ENCODE data around the gene ANKDD1A. TPM values are rescaled to one million over a fixed set of nuclear protein-coding genes. Genes with fewer than 3 reads are reported as not detected.

ANKDD1A gene
- total and polyA plus RNA-seq, 2 experiments from 2014 or later, result 6.7 to 9.3 TPM

GRCh38 chr15:64979252-64979710 is 67.6 kb downstream of the ANKDD1A start (continued):
- TF ChIP-seq EZH2phosphoT487 (IDR thresholded peaks at IDR 0.05; ENCODE audit: unreplicated experiment) (no peak), JUNB (IDR thresholded peaks at IDR 0.05; ENCODE audit: unreplicated experiment) (no peak)

DNA sequence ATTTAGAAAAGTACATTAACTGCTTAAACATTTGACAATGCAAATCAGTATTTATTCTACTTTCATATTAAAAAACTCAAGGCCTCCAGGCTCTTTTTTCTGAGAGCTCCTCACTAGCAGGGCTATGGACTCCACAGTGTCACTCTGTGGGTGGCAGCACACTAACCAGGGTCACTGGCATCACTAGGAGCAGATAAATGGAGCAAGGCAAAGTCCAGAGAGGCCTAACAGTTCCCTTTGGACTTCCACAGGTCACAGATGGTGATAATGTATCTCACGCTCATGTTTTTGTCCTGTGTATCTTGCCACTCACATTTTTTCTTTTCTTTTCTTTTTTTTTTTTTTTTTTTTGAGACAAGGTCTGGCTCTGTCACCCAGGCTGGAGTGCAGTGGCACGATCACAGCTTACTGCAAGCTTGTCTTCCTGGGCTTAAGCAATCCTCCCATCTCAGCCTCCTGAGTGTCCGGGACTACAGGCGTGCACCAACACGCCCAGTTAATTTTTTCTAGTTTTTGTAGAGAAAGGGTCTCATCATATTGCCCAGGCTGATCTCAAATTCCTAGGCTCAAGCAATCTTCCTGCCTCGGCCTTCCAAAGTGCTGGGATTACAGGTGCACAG is 70.2 kb downstream of the ANKDD1A start:
- Mint-ChIP-seq H3K27me3 (ENCODE audit: insufficient read depth, low read depth, poor library complexity) (peaks cover 5% of the 10 kb centered on the region), H3K4me1 (peaks cover 28% of the 10 kb centered on the region), H3K36me3 (ENCODE audit: low read depth) (peaks cover 20% of the 10 kb centered on the region), H3K9me3 (no peaks in the 10 kb centered on the region), H3K4me3 (no peak overlapping the region), H3K27ac (no peak overlapping the region)
- H3K79me2 ChIP-seq (replicated peaks; ENCODE audit: insufficient read depth), result peaks cover 18% of the 10 kb centered on the region
- no peak overlapping the region for H3K4me3 ChIP-seq
- H4K20me1 ChIP-seq (replicated peaks; ENCODE audit: insufficient read depth), result peaks cover 6% of the 10 kb centered on the region
- H3K36me3 ChIP-seq (ENCODE audit: insufficient read depth), result 0 out of 2 replicates have a peak, but pooled peaks cover 3% of the 10 kb centered on the region
- peaks cover 7% of the 10 kb centered on the region; the same call in 1 of the 2 replicates for H3F3A ChIP-seq (replicated peaks; ENCODE audit: low read depth)
- H3K27me3 ChIP-seq (ENCODE audit: insufficient read depth), result no peaks in the 10 kb centered on the region
- DNase-seq (ENCODE audit: low spot score) (no peak), ATAC-seq (no peak)
- H3K9me2 ChIP-seq (ENCODE audit: insufficient read depth), result no peaks in the 10 kb centered on the region; the same call in 1 of the 2 replicates
- no peak overlapping the region for H3K4me2 ChIP-seq
- H3K4me1 ChIP-seq (ENCODE audit: insufficient read depth), result peaks cover 15% of the 10 kb centered on the region; the same call in 1 of the 2 replicates
- no peak overlapping the region for H2AFZ ChIP-seq
- no peak for TF ChIP-seq EZH2phosphoT487 (IDR thresholded peaks at IDR 0.05; ENCODE audit: unreplicated experiment)
- TF ChIP-seq CREB1 (CRISPR knock-in tag; IDR thresholded peaks at IDR 0.05; ENCODE audit: low read depth), result no peak
- TF ChIP-seq ETS1 (IDR thresholded peaks at IDR 0.05), result no peak
- no peak for TF ChIP-seq NANOG (IDR thresholded peaks at IDR 0.05; ENCODE audit: borderline replicate concordance)
- TF ChIP-seq POLR2AphosphoS5 (IDR thresholded peaks at IDR 0.05; ENCODE audit: low read depth), result no peak
- TF ChIP-seq ZNF114 (CRISPR knock-in tag; IDR thresholded peaks at IDR 0.05), result no peak
- H3K27ac ChIP-seq (ENCODE audit: low read depth), result no peak overlapping the region

- Histone ChIP-seq H3K4me3 (no peak overlapping the region), H3K27me3 (ENCODE audit: insufficient read depth) (no peaks in the 10 kb centered on the region), H3K9me2 (ENCODE audit: insufficient read depth) (no peaks in the 10 kb centered on the region; the same call in 1 of the 2 replicates), H3K4me1 (ENCODE audit: insufficient read depth) (peaks cover 15% of the 10 kb centered on the region; the same call in 1 of the 2 replicates), H3K36me3 (ENCODE audit: insufficient read depth) (0 out of 2 replicates have a peak, but pooled peaks cover 3% of the 10 kb centered on the region), H2AFZ (no peak overlapping the region), H4K20me1 (replicated peaks; ENCODE audit: insufficient read depth) (peaks cover 10% of the 10 kb centered on the region), H3K79me2 (replicated peaks; ENCODE audit: insufficient read depth) (peaks cover 21% of the 10 kb centered on the region), H3K4me2 (no peak overlapping the region), H3K27ac (ENCODE audit: low read depth) (no peak overlapping the region), H3F3A (replicated peaks; ENCODE audit: low read depth) (peaks cover 7% of the 10 kb centered on the region; the same call in 1 of the 2 replicates)
- Mint-ChIP-seq H3K9me3 (no peaks in the 10 kb centered on the region), H3K27me3 (ENCODE audit: insufficient read depth, low read depth, poor library complexity) (peaks cover 5% of the 10 kb centered on the region), H3K27ac (no peak overlapping the region), H3K4me3 (no peak overlapping the region), H3K36me3 (ENCODE audit: low read depth) (peaks cover 17% of the 10 kb centered on the region), H3K4me1 (peaks cover 28% of the 10 kb centered on the region)
- ATAC-seq (no peak), DNase-seq (ENCODE audit: low spot score) (no peak)
- no peak for TF ChIP-seq EZH2 (IDR thresholded peaks at IDR 0.05; ENCODE audit: low read depth, unreplicated experiment)
- TF ChIP-seq, protein P1, sequence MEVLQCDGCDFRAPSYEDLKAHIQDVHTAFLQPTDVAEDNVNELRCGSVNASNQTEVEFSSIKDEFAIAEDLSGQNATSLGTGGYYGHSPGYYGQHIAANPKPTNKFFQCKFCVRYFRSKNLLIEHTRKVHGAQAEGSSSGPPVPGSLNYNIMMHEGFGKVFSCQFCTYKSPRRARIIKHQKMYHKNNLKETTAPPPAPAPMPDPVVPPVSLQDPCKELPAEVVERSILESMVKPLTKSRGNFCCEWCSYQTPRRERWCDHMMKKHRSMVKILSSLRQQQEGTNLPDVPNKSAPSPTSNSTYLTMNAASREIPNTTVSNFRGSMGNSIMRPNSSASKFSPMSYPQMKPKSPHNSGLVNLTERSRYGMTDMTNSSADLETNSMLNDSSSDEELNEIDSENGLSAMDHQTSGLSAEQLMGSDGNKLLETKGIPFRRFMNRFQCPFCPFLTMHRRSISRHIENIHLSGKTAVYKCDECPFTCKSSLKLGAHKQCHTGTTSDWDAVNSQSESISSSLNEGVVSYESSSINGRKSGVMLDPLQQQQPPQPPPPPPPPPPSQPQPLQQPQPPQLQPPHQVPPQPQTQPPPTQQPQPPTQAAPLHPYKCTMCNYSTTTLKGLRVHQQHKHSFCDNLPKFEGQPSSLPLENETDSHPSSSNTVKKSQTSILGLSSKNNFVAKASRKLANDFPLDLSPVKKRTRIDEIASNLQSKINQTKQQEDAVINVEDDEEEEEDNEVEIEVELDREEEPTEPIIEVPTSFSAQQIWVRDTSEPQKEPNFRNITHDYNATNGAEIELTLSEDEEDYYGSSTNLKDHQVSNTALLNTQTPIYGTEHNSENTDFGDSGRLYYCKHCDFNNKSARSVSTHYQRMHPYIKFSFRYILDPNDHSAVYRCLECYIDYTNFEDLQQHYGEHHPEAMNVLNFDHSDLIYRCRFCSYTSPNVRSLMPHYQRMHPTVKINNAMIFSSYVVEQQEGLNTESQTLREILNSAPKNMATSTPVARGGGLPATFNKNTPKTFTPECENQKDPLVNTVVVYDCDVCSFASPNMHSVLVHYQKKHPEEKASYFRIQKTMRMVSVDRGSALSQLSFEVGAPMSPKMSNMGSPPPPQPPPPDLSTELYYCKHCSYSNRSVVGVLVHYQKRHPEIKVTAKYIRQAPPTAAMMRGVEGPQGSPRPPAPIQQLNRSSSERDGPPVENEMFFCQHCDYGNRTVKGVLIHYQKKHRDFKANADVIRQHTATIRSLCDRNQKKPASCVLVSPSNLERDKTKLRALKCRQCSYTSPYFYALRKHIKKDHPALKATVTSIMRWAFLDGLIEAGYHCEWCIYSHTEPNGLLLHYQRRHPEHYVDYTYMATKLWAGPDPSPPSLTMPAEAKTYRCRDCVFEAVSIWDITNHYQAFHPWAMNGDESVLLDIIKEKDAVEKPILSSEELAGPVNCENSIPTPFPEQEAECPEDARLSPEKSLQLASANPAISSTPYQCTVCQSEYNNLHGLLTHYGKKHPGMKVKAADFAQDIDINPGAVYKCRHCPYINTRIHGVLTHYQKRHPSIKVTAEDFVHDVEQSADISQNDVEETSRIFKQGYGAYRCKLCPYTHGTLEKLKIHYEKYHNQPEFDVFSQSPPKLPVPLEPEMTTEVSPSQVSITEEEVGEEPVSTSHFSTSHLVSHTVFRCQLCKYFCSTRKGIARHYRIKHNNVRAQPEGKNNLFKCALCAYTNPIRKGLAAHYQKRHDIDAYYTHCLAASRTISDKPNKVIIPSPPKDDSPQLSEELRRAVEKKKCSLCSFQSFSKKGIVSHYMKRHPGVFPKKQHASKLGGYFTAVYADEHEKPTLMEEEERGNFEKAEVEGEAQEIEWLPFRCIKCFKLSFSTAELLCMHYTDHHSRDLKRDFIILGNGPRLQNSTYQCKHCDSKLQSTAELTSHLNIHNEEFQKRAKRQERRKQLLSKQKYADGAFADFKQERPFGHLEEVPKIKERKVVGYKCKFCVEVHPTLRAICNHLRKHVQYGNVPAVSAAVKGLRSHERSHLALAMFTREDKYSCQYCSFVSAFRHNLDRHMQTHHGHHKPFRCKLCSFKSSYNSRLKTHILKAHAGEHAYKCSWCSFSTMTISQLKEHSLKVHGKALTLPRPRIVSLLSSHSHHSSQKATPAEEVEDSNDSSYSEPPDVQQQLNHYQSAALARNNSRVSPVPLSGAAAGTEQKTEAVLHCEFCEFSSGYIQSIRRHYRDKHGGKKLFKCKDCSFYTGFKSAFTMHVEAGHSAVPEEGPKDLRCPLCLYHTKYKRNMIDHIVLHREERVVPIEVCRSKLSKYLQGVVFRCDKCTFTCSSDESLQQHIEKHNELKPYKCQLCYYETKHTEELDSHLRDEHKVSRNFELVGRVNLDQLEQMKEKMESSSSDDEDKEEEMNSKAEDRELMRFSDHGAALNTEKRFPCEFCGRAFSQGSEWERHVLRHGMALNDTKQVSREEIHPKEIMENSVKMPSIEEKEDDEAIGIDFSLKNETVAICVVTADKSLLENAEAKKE (CRISPR knock-in tag; IDR thresholded peaks at IDR 0.05), result no peak
- TF ChIP-seq CREB1 (CRISPR knock-in tag; IDR thresholded peaks at IDR 0.05; ENCODE audit: low read depth), result no peak
- TF ChIP-seq POLR2AphosphoS5 (IDR thresholded peaks at IDR 0.05; ENCODE audit: low read depth), result no peak
- no peak for TF ChIP-seq NANOG (IDR thresholded peaks at IDR 0.05; ENCODE audit: borderline replicate concordance)
- no peak for TF ChIP-seq STAT1 (IDR thresholded peaks at IDR 0.05; ENCODE audit: unreplicated experiment)
- no peak for TF ChIP-seq ZNF331 (CRISPR knock-in tag; IDR thresholded peaks at IDR 0.05; ENCODE audit: low read depth)
Observed at GRCh38 chr15:64982472-64982871, 70.8 kb downstream of the ANKDD1A start.

Measured in GM23338 (cell line).